ENCODE measurements around the gene OR14J1. TPM values are rescaled to one million over a fixed set of nuclear protein-coding genes. Genes with fewer than 3 reads are reported as not detected.

OR14J1 gene
- total RNA-seq, 1 experiment from 2014 or later = not detected

DNA sequence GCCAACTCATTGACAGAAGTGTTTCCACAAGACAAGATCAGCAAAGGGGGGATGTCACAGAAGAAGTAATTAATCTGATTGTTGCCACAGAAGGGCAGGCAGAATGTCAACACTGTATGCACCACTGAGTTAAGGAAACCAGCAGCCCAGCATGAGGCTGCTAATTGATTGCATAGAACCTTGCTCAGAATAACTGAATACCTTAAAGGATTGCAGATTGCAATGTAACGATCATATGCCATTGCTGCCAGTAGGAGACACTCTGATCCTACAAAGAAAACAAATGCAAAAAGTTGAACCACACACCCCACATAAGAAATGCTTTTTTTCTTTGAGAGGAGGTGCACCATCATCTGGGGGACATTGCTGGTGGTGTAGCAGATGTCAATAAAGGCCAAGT lies 54.1 kb downstream of the OR14J1 start:
- H3K27me3 ChIP-seq (ENCODE audit: control insufficient read depth, insufficient read depth, low read length) = no peaks in the 10 kb centered on the region
- no peaks in the 10 kb centered on the region for H3K36me3 ChIP-seq (replicated peaks; ENCODE audit: control insufficient read depth, insufficient read depth, low read length)
- H3K4me3 ChIP-seq (ENCODE audit: insufficient read depth, low read depth, low read length) = no peak overlapping the region
- DNase-seq = no peak

Other genes starting within 250 kb of the OR14J1 start
- gene OR2B3, start 214.4 kb upstream of the OR14J1 start, total RNA-seq (2014; rRNA removed; shearing (Covaris generic)) = not detected in 2 replicates
- gene OR2J1, start 202.2 kb upstream of the OR14J1 start, total RNA-seq (2014; rRNA removed; shearing (Covaris generic)) = not detected in 2 replicates
- gene OR2J3, start 193.6 kb upstream of the OR14J1 start, total RNA-seq (2014; rRNA removed; shearing (Covaris generic)) = not detected in 2 replicates
- not detected in 2 replicates for gene OR2J2, start 130.8 kb upstream of the OR14J1 start, total RNA-seq (2014; rRNA removed; shearing (Covaris generic))
- gene OR5V1, start 67.2 kb downstream of the OR14J1 start, total RNA-seq (2014; rRNA removed; shearing (Covaris generic)) = not detected in 2 replicates
- not detected in 2 replicates for gene OR12D3, start 73.6 kb downstream of the OR14J1 start, total RNA-seq (2014; rRNA removed; shearing (Covaris generic))
- not detected in 2 replicates for gene OR12D2, start 93.9 kb downstream of the OR14J1 start, total RNA-seq (2014; rRNA removed; shearing (Covaris generic))
- not detected in 2 replicates for gene OR12D1, start 113.2 kb downstream of the OR14J1 start, total RNA-seq (2014; rRNA removed; shearing (Covaris generic))
- gene OR10C1, start 137.6 kb downstream of the OR14J1 start, total RNA-seq (2014; rRNA removed; shearing (Covaris generic)) = not detected in 2 replicates
- gene OR11A1, start 155.4 kb downstream of the OR14J1 start, total RNA-seq (2014; rRNA removed; shearing (Covaris generic)) = not detected in 2 replicates
- gene OR2H1, start 155.5 kb downstream of the OR14J1 start, total RNA-seq (2014; rRNA removed; shearing (Covaris generic)) = not detected in 2 replicates
- not detected in 2 replicates for gene MAS1L, start 186.3 kb downstream of the OR14J1 start, total RNA-seq (2014; rRNA removed; shearing (Covaris generic))

Measured in H7 (cell line).